ENCODE measurements around the gene MRPL19. TPM values are rescaled to one million over a fixed set of nuclear protein-coding genes. Genes with fewer than 3 reads are reported as not detected.
"Not testable (repeated sequence)": the region's sequence is repeated elsewhere in the genome, so short reads cannot be mapped to it uniquely, and the experiment has no call there.

Gene MRPL19
- total and polyA plus RNA-seq, 2 donors (not counting 3 experiments of a cell fraction or from before 2014, with no cell fraction given), result 13.0 to 52.3 TPM

- H3K9me1 ChIP-seq (replicated peaks; ENCODE audit: control insufficient read depth, extremely low read depth, insufficient read depth, low read length); H3K4me3 ChIP-seq (replicated peaks in 1 of 3; ENCODE audit: insufficient read depth in 1 of 3, low read depth in 1 of 3, low read length in 3 of 3); BruUV-seq (replicated peaks); CTCF ChIA-PET; H2AFZ ChIP-seq (ENCODE audit: low read depth, low read length); H3K79me2 ChIP-seq (ENCODE audit: control insufficient read depth, insufficient read depth, low read length); dilution Hi-C loops (cut with MboI; ENCODE audit: extremely low pct_ligation_motif_present, low sequenced_read_pairs); FAIRE-seq; H3K27me3 ChIP-seq (ENCODE audit: control insufficient read depth in 2 of 2, insufficient read depth in 2 of 2, low read length in 2 of 2); DNase-seq (ENCODE audit: low read depth, low spot score); H3K9me3 ChIP-seq (replicated peaks; ENCODE audit: control insufficient read depth, insufficient read depth, low read length); H3K4me1 ChIP-seq (ENCODE audit: control insufficient read depth, extremely low read depth, insufficient read depth, low read length); H3K36me3 ChIP-seq (ENCODE audit: control insufficient read depth in 2 of 2, extremely low read depth in 1 of 2, insufficient read depth in 2 of 2, low read length in 2 of 2); H4K20me1 ChIP-seq (replicated peaks; ENCODE audit: control insufficient read depth, extremely low read depth, insufficient read depth, low read length); H3K27ac ChIP-seq (ENCODE audit: insufficient read depth, low read depth, low read length); H3K4me2 ChIP-seq (ENCODE audit: insufficient read depth, low read length); intact Hi-C loops (cut with micrococcal nuclease); POLR2A ChIA-PET; H3K9ac ChIP-seq (replicated peaks; ENCODE audit: extremely low read depth, insufficient read depth, low read length): not testable (repeated sequence)
Observed at GRCh38 chr2:75675423-75675822, 28.8 kb downstream of the MRPL19 start.

DNA sequence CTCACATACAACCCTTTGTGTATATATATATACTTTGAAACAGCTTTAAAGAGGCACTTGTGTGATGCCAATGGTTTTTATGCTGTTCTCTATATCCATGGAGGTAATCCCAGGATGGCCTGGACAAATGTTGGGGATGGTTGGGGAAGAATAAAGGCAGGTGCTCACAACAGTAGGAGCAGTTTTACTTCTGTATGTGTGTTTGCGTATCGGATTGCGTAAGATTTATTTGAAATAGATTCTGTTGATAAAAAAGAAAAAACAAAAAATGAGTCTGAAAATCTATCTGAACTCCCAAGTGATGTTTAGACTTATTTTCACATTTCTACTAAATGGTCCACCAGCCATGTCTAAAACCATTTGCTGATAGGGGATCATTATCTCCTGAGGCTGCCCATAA, 29.3 kb downstream of the MRPL19 start:
- H3K27me3 ChIP-seq (ENCODE audit: control insufficient read depth in 2 of 2, insufficient read depth in 2 of 2, low read length in 2 of 2), result no peaks in the 10 kb centered on the region
- peaks cover 0 to 2% of the 10 kb centered on the region in 2 experiments for H3K36me3 ChIP-seq (ENCODE audit: control insufficient read depth in 2 of 2, extremely low read depth in 1 of 2, insufficient read depth in 2 of 2, low read length in 2 of 2)
- dilution Hi-C loops (cut with MboI; ENCODE audit: extremely low pct_ligation_motif_present, low sequenced_read_pairs), result no loop called here
- H3K9me3 ChIP-seq (replicated peaks; ENCODE audit: control insufficient read depth, insufficient read depth, low read length), result no peaks in the 10 kb centered on the region
- FAIRE-seq (no peak), DNase-seq (ENCODE audit: low read depth, low spot score) (no peak)
- CTCF ChIA-PET, result no interaction called here
- H3K79me2 ChIP-seq (ENCODE audit: control insufficient read depth, insufficient read depth, low read length), result no peaks in the 10 kb centered on the region
- H3K27ac ChIP-seq (ENCODE audit: insufficient read depth, low read depth, low read length), result no peak overlapping the region
- POLR2A ChIA-PET, result no interaction called here
- H3K4me3 ChIP-seq (replicated peaks in 1 of 3; ENCODE audit: insufficient read depth in 1 of 3, low read depth in 1 of 3, low read length in 3 of 3), result no peak overlapping the region
- intact Hi-C loops (cut with micrococcal nuclease), result no loop called here
- H4K20me1 ChIP-seq (replicated peaks; ENCODE audit: control insufficient read depth, extremely low read depth, insufficient read depth, low read length), result no peaks in the 10 kb centered on the region
- H3K9ac ChIP-seq (replicated peaks; ENCODE audit: extremely low read depth, insufficient read depth, low read length), result no peak overlapping the region
- no peak overlapping the region for H2AFZ ChIP-seq (ENCODE audit: low read depth, low read length)
- H3K9me1 ChIP-seq (replicated peaks; ENCODE audit: control insufficient read depth, extremely low read depth, insufficient read depth, low read length), result no peaks in the 10 kb centered on the region
- no peak overlapping the region for H3K4me2 ChIP-seq (ENCODE audit: insufficient read depth, low read length)
- H3K4me1 ChIP-seq (ENCODE audit: control insufficient read depth, extremely low read depth, insufficient read depth, low read length), result no peaks in the 10 kb centered on the region
- BruUV-seq (replicated peaks), result no TSS peak
- TF ChIP-seq JUN (IDR thresholded peaks at IDR 0.05; ENCODE audit: borderline replicate concordance, insufficient read depth, insufficient read length, low read depth) (no peak), GATA2 (IDR thresholded peaks at IDR 0.05; ENCODE audit: insufficient read depth, insufficient read length, low read depth, low read length) (no peak), FOS (IDR thresholded peaks at IDR 0.05; ENCODE audit: borderline replicate concordance, insufficient read depth, low read length) (no peak), POLR2A (IDR thresholded peaks at IDR 0.05; ENCODE audit: low read depth, low read length) (no peak), MAX (IDR thresholded peaks at IDR 0.05; ENCODE audit: insufficient read depth, insufficient read length) (no peak), EZH2 (IDR thresholded peaks at IDR 0.05; ENCODE audit: borderline replicate concordance, low read depth, low read length, severe bottlenecking) (no peak), MYC (IDR thresholded peaks at IDR 0.05; ENCODE audit: low read depth, low read length) (no peak), POLR2AphosphoS5 (IDR thresholded peaks at IDR 0.05; ENCODE audit: insufficient read depth, low read depth, low read length) (no peak)
- TF ChIP-seq, protein P1, sequence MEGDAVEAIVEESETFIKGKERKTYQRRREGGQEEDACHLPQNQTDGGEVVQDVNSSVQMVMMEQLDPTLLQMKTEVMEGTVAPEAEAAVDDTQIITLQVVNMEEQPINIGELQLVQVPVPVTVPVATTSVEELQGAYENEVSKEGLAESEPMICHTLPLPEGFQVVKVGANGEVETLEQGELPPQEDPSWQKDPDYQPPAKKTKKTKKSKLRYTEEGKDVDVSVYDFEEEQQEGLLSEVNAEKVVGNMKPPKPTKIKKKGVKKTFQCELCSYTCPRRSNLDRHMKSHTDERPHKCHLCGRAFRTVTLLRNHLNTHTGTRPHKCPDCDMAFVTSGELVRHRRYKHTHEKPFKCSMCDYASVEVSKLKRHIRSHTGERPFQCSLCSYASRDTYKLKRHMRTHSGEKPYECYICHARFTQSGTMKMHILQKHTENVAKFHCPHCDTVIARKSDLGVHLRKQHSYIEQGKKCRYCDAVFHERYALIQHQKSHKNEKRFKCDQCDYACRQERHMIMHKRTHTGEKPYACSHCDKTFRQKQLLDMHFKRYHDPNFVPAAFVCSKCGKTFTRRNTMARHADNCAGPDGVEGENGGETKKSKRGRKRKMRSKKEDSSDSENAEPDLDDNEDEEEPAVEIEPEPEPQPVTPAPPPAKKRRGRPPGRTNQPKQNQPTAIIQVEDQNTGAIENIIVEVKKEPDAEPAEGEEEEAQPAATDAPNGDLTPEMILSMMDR (IDR thresholded peaks at IDR 0.05; ENCODE audit: extremely low read depth in 1 of 2, insufficient read depth in 1 of 2, low read depth in 1 of 2, low read length in 2 of 2), result no peak

Measured in endothelial cell of umbilical vein (primary cell).